ENCODE results near the gene HBD. TPM values are rescaled to one million over a fixed set of nuclear protein-coding genes. Genes with fewer than 3 reads are reported as not detected.

The HBD gene
- total and polyA plus RNA-seq, 9 of the 15 experiments (the other 6 are each of a cell fraction or from before 2014, with no cell fraction given) = 11.8 to 169 (median 36.0) TPM

DNA sequence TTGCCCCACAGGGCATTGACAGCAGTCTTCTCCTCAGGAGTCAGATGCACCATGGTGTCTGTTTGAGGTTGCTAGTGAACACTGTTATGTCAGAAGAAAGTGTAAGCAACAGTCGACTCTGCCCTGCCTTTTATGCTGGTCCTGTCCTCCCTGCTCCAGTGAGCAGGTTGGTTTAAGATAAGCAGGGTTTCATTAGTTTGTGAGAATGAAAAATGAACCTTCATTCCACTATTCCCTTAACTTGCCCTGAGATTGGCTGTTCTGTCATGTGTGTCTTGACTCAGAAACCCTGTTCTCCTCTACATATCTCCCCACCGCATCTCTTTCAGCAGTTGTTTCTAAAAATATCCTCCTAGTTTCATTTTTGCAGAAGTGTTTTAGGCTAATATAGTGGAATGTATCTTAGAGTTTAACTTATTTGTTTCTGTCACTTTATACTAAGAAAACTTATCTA lies at the start of gene HBD (continued):
- no peak for TF ChIP-seq CHD4 (IDR thresholded peaks at IDR 0.05; ENCODE audit: insufficient read depth, insufficient replicate concordance, low read depth, low read length, poor library complexity, severe bottlenecking)
- TF ChIP-seq SPI1 (IDR thresholded peaks at IDR 0.05; ENCODE audit: borderline replicate concordance, low read depth, low read length) = no peak
- no peak for TF ChIP-seq ZBTB17 (CRISPR knock-in tag; IDR thresholded peaks at IDR 0.05)
- no peak for TF ChIP-seq PHF21A (IDR thresholded peaks at IDR 0.05; ENCODE audit: borderline replicate concordance, low read depth)
- no peak for TF ChIP-seq MLX (CRISPR knock-in tag; conservative IDR thresholded peaks at IDR 0.05)
- no peak for TF ChIP-seq SETDB1 (IDR thresholded peaks at IDR 0.05; ENCODE audit: low read length)
- no peak for TF ChIP-seq RBM34 (IDR thresholded peaks at IDR 0.05; ENCODE audit: borderline replicate concordance, insufficient read depth, low read length)
- TF ChIP-seq CBFA2T2 (conservative IDR thresholded peaks at IDR 0.05) = no peak; the same call in 1 of the 2 replicates
- no peak for TF ChIP-seq GTF3C2 (IDR thresholded peaks at IDR 0.05; ENCODE audit: borderline replicate concordance, extremely low read depth, insufficient read length)
- no peak for TF ChIP-seq HNRNPLL (IDR thresholded peaks at IDR 0.05; ENCODE audit: low read depth, low read length, poor library complexity, severe bottlenecking)
- TF ChIP-seq, protein P1, sequence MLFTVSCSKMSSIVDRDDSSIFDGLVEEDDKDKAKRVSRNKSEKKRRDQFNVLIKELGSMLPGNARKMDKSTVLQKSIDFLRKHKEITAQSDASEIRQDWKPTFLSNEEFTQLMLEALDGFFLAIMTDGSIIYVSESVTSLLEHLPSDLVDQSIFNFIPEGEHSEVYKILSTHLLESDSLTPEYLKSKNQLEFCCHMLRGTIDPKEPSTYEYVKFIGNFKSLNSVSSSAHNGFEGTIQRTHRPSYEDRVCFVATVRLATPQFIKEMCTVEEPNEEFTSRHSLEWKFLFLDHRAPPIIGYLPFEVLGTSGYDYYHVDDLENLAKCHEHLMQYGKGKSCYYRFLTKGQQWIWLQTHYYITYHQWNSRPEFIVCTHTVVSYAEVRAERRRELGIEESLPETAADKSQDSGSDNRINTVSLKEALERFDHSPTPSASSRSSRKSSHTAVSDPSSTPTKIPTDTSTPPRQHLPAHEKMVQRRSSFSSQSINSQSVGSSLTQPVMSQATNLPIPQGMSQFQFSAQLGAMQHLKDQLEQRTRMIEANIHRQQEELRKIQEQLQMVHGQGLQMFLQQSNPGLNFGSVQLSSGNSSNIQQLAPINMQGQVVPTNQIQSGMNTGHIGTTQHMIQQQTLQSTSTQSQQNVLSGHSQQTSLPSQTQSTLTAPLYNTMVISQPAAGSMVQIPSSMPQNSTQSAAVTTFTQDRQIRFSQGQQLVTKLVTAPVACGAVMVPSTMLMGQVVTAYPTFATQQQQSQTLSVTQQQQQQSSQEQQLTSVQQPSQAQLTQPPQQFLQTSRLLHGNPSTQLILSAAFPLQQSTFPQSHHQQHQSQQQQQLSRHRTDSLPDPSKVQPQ (CRISPR knock-in tag; IDR thresholded peaks at IDR 0.05; ENCODE audit: borderline replicate concordance) = no peak
- no peak for TF ChIP-seq CREB3L1 (IDR thresholded peaks at IDR 0.05; ENCODE audit: borderline replicate concordance, low read depth)
- no peak for TF ChIP-seq MXI1 (IDR thresholded peaks at IDR 0.05; ENCODE audit: low read depth, low read length)
- TF ChIP-seq HMGXB4 (CRISPR knock-in tag; IDR thresholded peaks at IDR 0.05) = no peak
- peak; percentile 15; the same call in 1 of the 2 replicates for TF ChIP-seq NFE2 (IDR thresholded peaks at IDR 0.05; ENCODE audit: low read depth)
- TF ChIP-seq GATA2 (CRISPR knock-in tag; IDR thresholded peaks at IDR 0.05) = peak; percentile 83

Data from K562 (cell line).